ENCODE data around the gene PMP22.
A peak's percentile ranks its signal among the peaks of the same experiment; 100 is the strongest.

The PMP22 gene

GRCh38 chr17:15278924-15279477 is 13.9 kb upstream of the PMP22 start:
- WGBS, 2 donors (ENCODE audit: extremely low coverage in 2 of 2, insufficient read length in 2 of 2, insufficient replicate concordance in 1 of 2), result no CpG with 5 or more reads among the region's 2 CpGs
- Histone ChIP-seq H3K79me1 (ENCODE audit: low read depth, low read length) (no peaks in the 10 kb centered on the region), H3K18ac (ENCODE audit: low read length) (no peak overlapping the region), H3K4me2 (ENCODE audit: insufficient read depth, low read length, poor library complexity, severe bottlenecking) (no peak overlapping the region), H3K27ac (replicated peaks; ENCODE audit: low read length) (no peak overlapping the region), H3K14ac (ENCODE audit: low read length) (no peak overlapping the region), H2BK5ac (ENCODE audit: low read length) (no peak overlapping the region), H2BK12ac (ENCODE audit: low read length) (no peak overlapping the region), H2BK15ac (ENCODE audit: low read length) (no peak overlapping the region), H3K4ac (ENCODE audit: low read length) (no peak overlapping the region), H3K9me3 (replicated peaks in 1 of 2; ENCODE audit: control insufficient read depth in 2 of 2, insufficient read depth in 1 of 2, low read depth in 1 of 2, low read length in 2 of 2) (no peaks in the 10 kb centered on the region), H3K27me3 (ENCODE audit: control insufficient read depth in 3 of 3, insufficient read depth in 3 of 3, low read depth in 1 of 3, low read length in 3 of 3) (peaks cover 0 to 7% (median 0%) of the 10 kb centered on the region in 3 experiments), H2AK5ac (ENCODE audit: low read depth, low read length) (no peak overlapping the region), H4K8ac (ENCODE audit: low read depth, low read length) (no peak overlapping the region), H3K4me1 (ENCODE audit: control insufficient read depth in 2 of 2, insufficient read depth in 1 of 2, low read depth in 1 of 2, low read length in 2 of 2) (peaks cover 5% of the 10 kb centered on the region in 2 donors), H2AFZ (ENCODE audit: low read length) (no peak overlapping the region), H3K36me3 (replicated peaks in 1 of 2; ENCODE audit: control insufficient read depth in 2 of 2, insufficient read depth in 2 of 2, low read length in 2 of 2) (no peaks in the 10 kb centered on the region), H2BK120ac (ENCODE audit: low read depth, low read length) (no peak overlapping the region), H3K9ac (ENCODE audit: low read depth, low read length, poor library complexity) (no peak overlapping the region), H3K23ac (ENCODE audit: low read depth, low read length, poor library complexity) (no peak overlapping the region), H3K4me3 (ENCODE audit: low read length in 2 of 2) (no peak overlapping the region), H4K91ac (ENCODE audit: low read depth, low read length, poor library complexity) (no peak overlapping the region)
- no peak for DNase-seq (ENCODE audit: low spot score)

- DNase-seq (ENCODE audit: low spot score), result no peak
- no CpG with 5 or more reads among the region's 6 CpGs for WGBS, 2 donors (ENCODE audit: extremely low coverage in 2 of 2, insufficient read length in 2 of 2, insufficient replicate concordance in 1 of 2)
Observed at GRCh38 chr17:15278380-15278779, 13.3 kb upstream of the PMP22 start.

GRCh38 chr17:15274017-15274416 is 8.9 kb upstream of the PMP22 start:
- Histone ChIP-seq H3K23ac (ENCODE audit: low read depth, low read length, poor library complexity) (no peak overlapping the region), H2BK120ac (ENCODE audit: low read depth, low read length) (no peak overlapping the region), H2AK5ac (ENCODE audit: low read depth, low read length) (no peak overlapping the region), H3K27ac (replicated peaks; ENCODE audit: low read length) (no peak overlapping the region), H2BK12ac (ENCODE audit: low read length) (no peak overlapping the region), H3K9me3 (replicated peaks in 1 of 2; ENCODE audit: control insufficient read depth in 2 of 2, insufficient read depth in 1 of 2, low read depth in 1 of 2, low read length in 2 of 2) (no peaks in the 10 kb centered on the region), H3K27me3 (ENCODE audit: control insufficient read depth in 3 of 3, insufficient read depth in 3 of 3, low read depth in 1 of 3, low read length in 3 of 3) (peaks cover 0 to 12% (median 0%) of the 10 kb centered on the region in 3 experiments), H2AFZ (ENCODE audit: low read length) (no peak overlapping the region), H3K4ac (ENCODE audit: low read length) (no peak overlapping the region), H3K4me3 (ENCODE audit: low read length in 2 of 2) (no peak overlapping the region), H3K14ac (ENCODE audit: low read length) (no peak overlapping the region), H2BK5ac (ENCODE audit: low read length) (no peak overlapping the region), H3K18ac (ENCODE audit: low read length) (no peak overlapping the region), H3K36me3 (replicated peaks in 1 of 2; ENCODE audit: control insufficient read depth in 2 of 2, insufficient read depth in 2 of 2, low read length in 2 of 2) (no peaks in the 10 kb centered on the region), H4K91ac (ENCODE audit: low read depth, low read length, poor library complexity) (no peak overlapping the region), H4K8ac (ENCODE audit: low read depth, low read length) (no peak overlapping the region), H3K79me1 (ENCODE audit: low read depth, low read length) (no peaks in the 10 kb centered on the region), H3K4me2 (ENCODE audit: insufficient read depth, low read length, poor library complexity, severe bottlenecking) (no peak overlapping the region), H3K4me1 (ENCODE audit: control insufficient read depth in 2 of 2, insufficient read depth in 1 of 2, low read depth in 1 of 2, low read length in 2 of 2) (peaks cover 5 to 8% of the 10 kb centered on the region in 2 donors), H3K9ac (ENCODE audit: low read depth, low read length, poor library complexity) (no peak overlapping the region), H2BK15ac (ENCODE audit: low read length) (no peak overlapping the region)
- DNase-seq (ENCODE audit: low spot score), result no peak
- WGBS, 2 donors (ENCODE audit: extremely low coverage in 2 of 2, insufficient read length in 2 of 2, insufficient replicate concordance in 1 of 2), result no CpG with 5 or more reads among the region's 3 CpGs

More at GRCh38 chr17:15278380-15278779, 13.3 kb upstream of the PMP22 start:
- Histone ChIP-seq H2AFZ (ENCODE audit: low read length) (peak overlapping the region; percentile 57), H4K8ac (ENCODE audit: low read depth, low read length) (no peak overlapping the region), H3K4me3 (ENCODE audit: low read length in 2 of 2) (no peak overlapping the region), H2BK12ac (ENCODE audit: low read length) (no peak overlapping the region), H3K79me1 (ENCODE audit: low read depth, low read length) (no peaks in the 10 kb centered on the region), H3K27me3 (ENCODE audit: control insufficient read depth in 3 of 3, insufficient read depth in 3 of 3, low read depth in 1 of 3, low read length in 3 of 3) (peaks cover 0 to 7% (median 0%) of the 10 kb centered on the region in 3 experiments), H3K36me3 (replicated peaks in 1 of 2; ENCODE audit: control insufficient read depth in 2 of 2, insufficient read depth in 2 of 2, low read length in 2 of 2) (no peaks in the 10 kb centered on the region), H3K9me3 (replicated peaks in 1 of 2; ENCODE audit: control insufficient read depth in 2 of 2, insufficient read depth in 1 of 2, low read depth in 1 of 2, low read length in 2 of 2) (no peaks in the 10 kb centered on the region), H3K9ac (ENCODE audit: low read depth, low read length, poor library complexity) (no peak overlapping the region), H3K14ac (ENCODE audit: low read length) (no peak overlapping the region), H2BK5ac (ENCODE audit: low read length) (no peak overlapping the region), H2BK120ac (ENCODE audit: low read depth, low read length) (no peak overlapping the region), H3K4me2 (ENCODE audit: insufficient read depth, low read length, poor library complexity, severe bottlenecking) (no peak overlapping the region), H3K27ac (replicated peaks; ENCODE audit: low read length) (no peak overlapping the region), H3K4me1 (ENCODE audit: control insufficient read depth in 2 of 2, insufficient read depth in 1 of 2, low read depth in 1 of 2, low read length in 2 of 2) (peaks cover 5% of the 10 kb centered on the region in 2 donors), H2BK15ac (ENCODE audit: low read length) (no peak overlapping the region), H3K18ac (ENCODE audit: low read length) (no peak overlapping the region), H3K4ac (ENCODE audit: low read length) (no peak overlapping the region), H2AK5ac (ENCODE audit: low read depth, low read length) (no peak overlapping the region), H3K23ac (ENCODE audit: low read depth, low read length, poor library complexity) (no peak overlapping the region), H4K91ac (ENCODE audit: low read depth, low read length, poor library complexity) (no peak overlapping the region)

- H2BK12ac ChIP-seq (ENCODE audit: low read length), result no peak overlapping the region
- DNase-seq (ENCODE audit: low spot score), result no peak
- H2BK120ac ChIP-seq (ENCODE audit: low read depth, low read length), result no peak overlapping the region
- no peak overlapping the region for H3K4me2 ChIP-seq (ENCODE audit: insufficient read depth, low read length, poor library complexity, severe bottlenecking)
- H2BK5ac ChIP-seq (ENCODE audit: low read length), result no peak overlapping the region
- H3K9me3 ChIP-seq (replicated peaks in 1 of 2; ENCODE audit: control insufficient read depth in 2 of 2, insufficient read depth in 1 of 2, low read depth in 1 of 2, low read length in 2 of 2), result no peaks in the 10 kb centered on the region
- no peak overlapping the region for H3K14ac ChIP-seq (ENCODE audit: low read length)
- no peak overlapping the region for H2AK5ac ChIP-seq (ENCODE audit: low read depth, low read length)
- peaks cover 3 to 4% of the 10 kb centered on the region in 2 donors for H3K4me1 ChIP-seq (ENCODE audit: control insufficient read depth in 2 of 2, insufficient read depth in 1 of 2, low read depth in 1 of 2, low read length in 2 of 2)
- H3K23ac ChIP-seq (ENCODE audit: low read depth, low read length, poor library complexity), result no peak overlapping the region
- H4K91ac ChIP-seq (ENCODE audit: low read depth, low read length, poor library complexity), result no peak overlapping the region
- H3K27me3 ChIP-seq (ENCODE audit: control insufficient read depth in 3 of 3, insufficient read depth in 3 of 3, low read depth in 1 of 3, low read length in 3 of 3), result peaks cover 0 to 16% (median 0%) of the 10 kb centered on the region in 3 experiments
- no CpG with 5 or more reads among the region's 5 CpGs for WGBS, 2 donors (ENCODE audit: extremely low coverage in 2 of 2, insufficient read length in 2 of 2, insufficient replicate concordance in 1 of 2)
- no peak overlapping the region for H3K4ac ChIP-seq (ENCODE audit: low read length)
- H3K18ac ChIP-seq (ENCODE audit: low read length), result no peak overlapping the region
- H4K8ac ChIP-seq (ENCODE audit: low read depth, low read length), result no peak overlapping the region
- H2BK15ac ChIP-seq (ENCODE audit: low read length), result no peak overlapping the region
- H3K79me1 ChIP-seq (ENCODE audit: low read depth, low read length), result no peaks in the 10 kb centered on the region
- H3K36me3 ChIP-seq (replicated peaks in 1 of 2; ENCODE audit: control insufficient read depth in 2 of 2, insufficient read depth in 2 of 2, low read length in 2 of 2), result no peaks in the 10 kb centered on the region
- no peak overlapping the region for H3K9ac ChIP-seq (ENCODE audit: low read depth, low read length, poor library complexity)
- no peak overlapping the region for H3K27ac ChIP-seq (replicated peaks; ENCODE audit: low read length)
- no peak overlapping the region for H3K4me3 ChIP-seq (ENCODE audit: low read length in 2 of 2)
- H2AFZ ChIP-seq (ENCODE audit: low read length), result no peak overlapping the region
Observed at GRCh38 chr17:15273141-15273793, 8.1 kb upstream of the PMP22 start.

Measured in neuronal stem cell (in vitro differentiated cells).